Kidney (tissue), 14 donors: Measurements from ENCODE around the gene DRD2. TPM values are rescaled to one million over a fixed set of nuclear protein-coding genes. Genes with fewer than 3 reads are reported as not detected.

Source experiments
- DNase-seq, 5 donors: peaks; one replicate each; pipeline ENCODE4 v3.0.0-alpha.2; 2013 to 2020
- FAIRE-seq: peaks from 2 replicates; lab custom pipeline; 2012; peaks lifted over from hg19 to GRCh38; lab: Jason Lieb, UNC
- H3K27ac ChIP-seq, 2 donors: one replicate each; pipeline ENCODE4 v1.7.0; 2013; ENCODE audit warnings: low read depth in 2 of 2, low read length in 2 of 2, inconsistent platforms in 1 of 2
- H3K27me3 ChIP-seq: one replicate; pipeline ENCODE4 v1.7.1; 2013; ENCODE audit warnings: low read length, inconsistent platforms; ENCODE audit not compliant: control insufficient read depth, insufficient read depth
- H3K36me3 ChIP-seq, 3 donors: one replicate each; pipeline versions ENCODE4 v1.7.0 to v1.7.1; 2013; ENCODE audit warnings: low read length in 3 of 3, control low read depth in 1 of 3, inconsistent platforms in 1 of 3; ENCODE audit not compliant: insufficient read depth in 3 of 3, control insufficient read depth in 2 of 3
- H3K4me1 ChIP-seq, 3 donors: one replicate each; pipeline versions ENCODE4 v1.7.0 to v1.7.1; 2013; ENCODE audit warnings: low read length in 3 of 3, inconsistent platforms in 1 of 3, low read depth in 1 of 3; ENCODE audit not compliant: control insufficient read depth in 2 of 3, insufficient read depth in 2 of 3
- H3K4me3 ChIP-seq, 3 donors: one replicate each; pipeline versions ENCODE4 v1.7.0 to v1.8.1; 2013; ENCODE audit warnings: low read length in 3 of 3, control low read depth in 1 of 3, inconsistent platforms in 1 of 3
- H3K9ac ChIP-seq, 3 donors: one replicate each; pipeline versions ENCODE4 v1.7.0 to v1.7.1; 2013; ENCODE audit warnings: low read length in 3 of 3, control low read depth in 1 of 3, inconsistent platforms in 1 of 3
- H3K9me3 ChIP-seq, 3 donors: one replicate each; pipeline versions ENCODE4 v1.7.0 to v1.7.1; 2013; ENCODE audit warnings: low read length in 3 of 3, control low read depth in 1 of 3, inconsistent platforms in 1 of 3; ENCODE audit not compliant: control insufficient read depth in 2 of 3, insufficient read depth in 1 of 3
- intact Hi-C: fragments of 100-400 bp; cut with DNase I; formaldehyde crosslinking; loops from one replicate; pipeline ENCODE4 v1.11.1; 2022
- polyA plus RNA-seq: library from polyadenylated mRNA; stranded (reverse); fragments of 350-450 nt; fragmentation: Illumina TruSeq; extraction: RNeasy Lipid Tissue Mini Kit (QIAGEN cat#74804); gene quantifications from one replicate; pipeline ENCODE4 v1.2.3, GENCODE V29; 2014; ENCODE audit warnings: low read depth, low replicate concordance; ENCODE audit not compliant: insufficient read depth
- total RNA-seq: library from RNA; stranded (reverse); fragmentation: NEBNext Ultra II Directional; extraction: Animal tissue kit (Norgen Biotek cat#: 25700); gene quantifications from one replicate; pipeline ENCODE4 v1.2.1, GENCODE V29; 2021
- TF ChIP-seq, protein P1 (sequence below): IDR thresholded peaks from 3 replicates; pipeline ENCODE4 v1.5.1; 2012; ENCODE audit warnings: mild to moderate bottlenecking, moderate library complexity, borderline replicate concordance; ENCODE audit not compliant: insufficient read depth; ENCODE audit errors: extremely low read depth
- donor health status: control.
- donor health status: control.
- donor health status: control.
- donor health status: control.
- donor health status: control.
- donor health status: DM: yes; HTN: yes; CAD: no.
- donor health status: Normal renal cell carcinoma (clear cell type).

The DRD2 gene
- total and polyA plus RNA-seq, 2 donors from 2014 or later: 0.31 to 0.47 TPM

DNA sequence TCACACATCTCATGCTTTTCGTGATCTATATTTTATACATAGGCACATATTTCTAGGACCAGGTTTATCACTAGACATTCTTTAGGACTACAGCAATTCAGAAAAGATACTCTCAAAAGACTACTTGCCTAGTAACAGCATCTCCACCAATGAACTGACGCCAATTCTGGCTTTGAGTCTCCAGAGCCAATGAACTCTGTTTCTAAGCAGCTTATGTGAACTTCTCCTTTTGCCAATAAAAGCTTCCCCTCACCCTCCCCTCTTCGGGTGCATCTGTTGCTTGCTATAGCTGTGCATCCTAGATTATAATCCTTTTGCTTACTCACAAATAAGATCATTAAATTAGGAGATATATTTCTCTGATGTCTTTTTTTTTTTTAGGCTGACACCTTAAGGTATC is 99.0 kb downstream of the DRD2 start:
- TF ChIP-seq, protein P1, sequence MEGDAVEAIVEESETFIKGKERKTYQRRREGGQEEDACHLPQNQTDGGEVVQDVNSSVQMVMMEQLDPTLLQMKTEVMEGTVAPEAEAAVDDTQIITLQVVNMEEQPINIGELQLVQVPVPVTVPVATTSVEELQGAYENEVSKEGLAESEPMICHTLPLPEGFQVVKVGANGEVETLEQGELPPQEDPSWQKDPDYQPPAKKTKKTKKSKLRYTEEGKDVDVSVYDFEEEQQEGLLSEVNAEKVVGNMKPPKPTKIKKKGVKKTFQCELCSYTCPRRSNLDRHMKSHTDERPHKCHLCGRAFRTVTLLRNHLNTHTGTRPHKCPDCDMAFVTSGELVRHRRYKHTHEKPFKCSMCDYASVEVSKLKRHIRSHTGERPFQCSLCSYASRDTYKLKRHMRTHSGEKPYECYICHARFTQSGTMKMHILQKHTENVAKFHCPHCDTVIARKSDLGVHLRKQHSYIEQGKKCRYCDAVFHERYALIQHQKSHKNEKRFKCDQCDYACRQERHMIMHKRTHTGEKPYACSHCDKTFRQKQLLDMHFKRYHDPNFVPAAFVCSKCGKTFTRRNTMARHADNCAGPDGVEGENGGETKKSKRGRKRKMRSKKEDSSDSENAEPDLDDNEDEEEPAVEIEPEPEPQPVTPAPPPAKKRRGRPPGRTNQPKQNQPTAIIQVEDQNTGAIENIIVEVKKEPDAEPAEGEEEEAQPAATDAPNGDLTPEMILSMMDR: no peak
- Histone ChIP-seq H3K36me3 (peaks cover 0 to 8% (median 0%) of the 10 kb centered on the region in 3 donors), H3K4me1 (no peaks in the 10 kb centered on the region), H3K27me3 (no peaks in the 10 kb centered on the region), H3K9ac (no peak overlapping the region), H3K9me3 (no peaks in the 10 kb centered on the region), H3K4me3 (no peak overlapping the region), H3K27ac (no peak overlapping the region)
- FAIRE-seq (no peak), DNase-seq (peak in 1 of 5 donors; percentile 57)
- intact Hi-C loops: no loop called here

DNA sequence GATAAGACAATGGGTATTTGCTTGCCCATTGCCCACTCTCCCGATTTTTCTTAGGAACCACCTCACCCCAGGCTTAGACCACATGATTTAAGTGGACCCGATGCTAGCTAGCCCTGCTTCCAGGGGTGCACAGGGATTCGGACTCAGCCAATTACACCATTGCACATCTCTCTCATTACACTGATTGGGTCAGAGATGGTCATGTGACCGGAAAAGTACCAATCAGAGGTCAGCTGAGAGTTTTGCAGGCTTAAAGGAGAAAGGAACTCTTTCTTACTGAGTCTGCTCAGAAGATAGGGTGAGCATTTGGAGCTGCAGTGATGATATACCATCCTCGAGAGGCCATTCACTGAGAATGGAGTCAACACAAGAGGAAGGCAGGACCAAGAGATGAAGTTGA is 99.8 kb downstream of the DRD2 start:
- H3K27me3 ChIP-seq: no peaks in the 10 kb centered on the region
- DNase-seq (no peak), FAIRE-seq (no peak)
- intact Hi-C loops: no loop called here
- no peak overlapping the region for H3K9ac ChIP-seq
- no peak overlapping the region for H3K4me3 ChIP-seq
- H3K27ac ChIP-seq: no peak overlapping the region
- TF ChIP-seq, protein P1: no peak
- no peaks in the 10 kb centered on the region for H3K4me1 ChIP-seq
- peaks cover 0 to 8% (median 0%) of the 10 kb centered on the region in 3 donors for H3K36me3 ChIP-seq
- no peaks in the 10 kb centered on the region for H3K9me3 ChIP-seq

DNA sequence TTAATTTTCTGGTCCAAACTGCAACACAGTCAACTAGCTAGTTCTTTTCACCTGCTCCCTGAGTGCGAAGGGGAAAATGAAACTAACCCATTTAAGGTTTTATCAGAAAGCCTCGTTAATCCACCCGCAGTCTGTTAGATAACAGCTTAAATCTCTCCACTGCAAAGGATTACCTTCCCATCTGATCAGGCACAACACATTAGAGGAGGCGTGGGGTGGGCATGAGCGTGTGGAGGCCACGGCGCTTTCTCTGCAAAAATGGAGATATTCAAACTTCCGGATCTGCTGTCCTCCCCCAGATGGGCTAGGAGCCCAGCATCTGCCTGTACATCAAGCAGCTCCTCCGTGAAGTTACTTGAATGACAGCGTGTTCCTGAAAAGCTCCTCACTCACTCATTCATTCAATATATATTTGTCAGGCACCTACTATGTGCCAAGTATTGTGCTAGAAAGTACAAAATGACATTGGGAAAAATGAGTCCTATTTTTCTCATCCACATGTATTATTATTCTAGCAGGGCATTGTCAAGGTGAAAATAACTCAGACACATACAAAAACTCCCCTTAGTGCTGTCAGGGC is 101.1 kb downstream of the DRD2 start:
- Histone ChIP-seq H3K36me3 (peaks cover 0 to 13% (median 0%) of the 10 kb centered on the region in 3 donors), H3K9ac (no peak overlapping the region), H3K4me1 (no peaks in the 10 kb centered on the region), H3K27ac (no peak overlapping the region), H3K4me3 (no peak overlapping the region), H3K9me3 (no peaks in the 10 kb centered on the region), H3K27me3 (no peaks in the 10 kb centered on the region)
- DNase-seq (no peak), FAIRE-seq (no peak)
- TF ChIP-seq, protein P1: no peak
- intact Hi-C loops: no loop called here

DNA sequence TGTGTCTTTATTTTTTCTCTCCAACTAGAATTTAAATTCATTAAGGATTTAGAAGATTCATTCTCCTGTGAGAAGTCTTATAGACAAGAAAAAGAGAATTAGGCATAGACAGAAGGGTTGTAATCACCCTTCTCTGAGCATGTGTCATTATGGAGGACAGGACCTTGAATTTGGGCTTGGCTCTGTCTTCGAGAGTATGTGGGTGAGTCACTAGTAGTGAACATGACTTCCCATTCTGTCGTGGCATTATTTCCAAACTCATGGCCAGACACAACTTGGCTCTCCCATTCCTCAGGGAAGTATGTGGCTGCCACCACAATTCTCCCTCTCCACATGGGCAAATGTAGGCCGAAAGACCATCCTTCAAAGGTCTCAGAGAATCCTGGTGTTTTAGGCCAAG is 101.9 kb downstream of the DRD2 start:
- Histone ChIP-seq H3K27ac (no peak overlapping the region), H3K36me3 (peaks cover 0 to 14% (median 0%) of the 10 kb centered on the region in 3 donors), H3K9ac (no peak overlapping the region), H3K4me3 (no peak overlapping the region), H3K9me3 (no peaks in the 10 kb centered on the region), H3K27me3 (no peaks in the 10 kb centered on the region), H3K4me1 (no peaks in the 10 kb centered on the region)
- FAIRE-seq: no peak
- TF ChIP-seq, protein P1: no peak
- no peak for DNase-seq
- intact Hi-C loops: no loop called here
